Measurements from ENCODE around the gene PTPRD. TPM values are rescaled to one million over a fixed set of nuclear protein-coding genes. Genes with fewer than 3 reads are reported as not detected.

PTPRD gene
- total RNA-seq, 1 experiment from 2014 or later, result not detected

DNA sequence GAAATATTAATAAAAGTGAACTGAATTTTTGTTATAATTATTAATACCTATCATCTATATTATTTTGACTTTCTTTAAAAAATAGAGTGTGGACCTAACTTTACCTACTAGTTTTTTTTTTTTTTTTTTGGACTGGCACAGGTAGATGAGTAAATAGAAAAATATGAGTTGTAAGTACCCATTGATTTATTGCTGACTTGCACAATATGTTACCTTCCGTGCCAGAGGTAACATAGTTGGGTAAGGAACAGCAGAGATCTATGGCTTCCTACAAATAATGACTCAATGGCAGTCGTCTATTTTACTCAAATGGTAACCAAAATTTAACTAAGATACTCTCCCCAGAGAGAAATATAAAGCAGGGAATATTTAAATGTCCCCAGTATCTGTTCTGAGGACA is 1212.8 kb downstream of the PTPRD start:
- H3K27me3 ChIP-seq (replicated peaks; ENCODE audit: insufficient read depth, low read depth, low read length, poor library complexity), result no peaks in the 10 kb centered on the region
- DNase-seq (ENCODE audit: low spot score), result no peak
- H3K9me3 ChIP-seq (ENCODE audit: low read depth, low read length, poor library complexity, severe bottlenecking), result no peaks in the 10 kb centered on the region
- TF ChIP-seq, protein P1, sequence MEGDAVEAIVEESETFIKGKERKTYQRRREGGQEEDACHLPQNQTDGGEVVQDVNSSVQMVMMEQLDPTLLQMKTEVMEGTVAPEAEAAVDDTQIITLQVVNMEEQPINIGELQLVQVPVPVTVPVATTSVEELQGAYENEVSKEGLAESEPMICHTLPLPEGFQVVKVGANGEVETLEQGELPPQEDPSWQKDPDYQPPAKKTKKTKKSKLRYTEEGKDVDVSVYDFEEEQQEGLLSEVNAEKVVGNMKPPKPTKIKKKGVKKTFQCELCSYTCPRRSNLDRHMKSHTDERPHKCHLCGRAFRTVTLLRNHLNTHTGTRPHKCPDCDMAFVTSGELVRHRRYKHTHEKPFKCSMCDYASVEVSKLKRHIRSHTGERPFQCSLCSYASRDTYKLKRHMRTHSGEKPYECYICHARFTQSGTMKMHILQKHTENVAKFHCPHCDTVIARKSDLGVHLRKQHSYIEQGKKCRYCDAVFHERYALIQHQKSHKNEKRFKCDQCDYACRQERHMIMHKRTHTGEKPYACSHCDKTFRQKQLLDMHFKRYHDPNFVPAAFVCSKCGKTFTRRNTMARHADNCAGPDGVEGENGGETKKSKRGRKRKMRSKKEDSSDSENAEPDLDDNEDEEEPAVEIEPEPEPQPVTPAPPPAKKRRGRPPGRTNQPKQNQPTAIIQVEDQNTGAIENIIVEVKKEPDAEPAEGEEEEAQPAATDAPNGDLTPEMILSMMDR (conservative IDR thresholded peaks at IDR 0.05; ENCODE audit: low read depth, low read length), result no peak
- TF ChIP-seq EZH2 (IDR thresholded peaks at IDR 0.05; ENCODE audit: borderline replicate concordance, low read depth, low read length, poor library complexity, severe bottlenecking), result no peak
- ChIA-PET CTCF (no interaction called here), POLR2A (ENCODE audit: low non-redundant PET) (no interaction called here)
- no TSS peak for BruUV-seq (replicated peaks)
- no peaks in the 10 kb centered on the region for H3K4me1 ChIP-seq (ENCODE audit: insufficient read depth, low read length, poor library complexity, severe bottlenecking)
- intact Hi-C loops (cut with micrococcal nuclease; ENCODE audit: unreplicated experiment), result no loop called here
- H3K27ac ChIP-seq (ENCODE audit: low read depth, low read length, poor library complexity, severe bottlenecking), result no peak overlapping the region
- H3K4me3 ChIP-seq (ENCODE audit: low read depth, low read length, poor library complexity, severe bottlenecking), result no peak overlapping the region
- H3K36me3 ChIP-seq (ENCODE audit: insufficient read depth, low read length, poor library complexity, severe bottlenecking), result no peaks in the 10 kb centered on the region

DNA sequence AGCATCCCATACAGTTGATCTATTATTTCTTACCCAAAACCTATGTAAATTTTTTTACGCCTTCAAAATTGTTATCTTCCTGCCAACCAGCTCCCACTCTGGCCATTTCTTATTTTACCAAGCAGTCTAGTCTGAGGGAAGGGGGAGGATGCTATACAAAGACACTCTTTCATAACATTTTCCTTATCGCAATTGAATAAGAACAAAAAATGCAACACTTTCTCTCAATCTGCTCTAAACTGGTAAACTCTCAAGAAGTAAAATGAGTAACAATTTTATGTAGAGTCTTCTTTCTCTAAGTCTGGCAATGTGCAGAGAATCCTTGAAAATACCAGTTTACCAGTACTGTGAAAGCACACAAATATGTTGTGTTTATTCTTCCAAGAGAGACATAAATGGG is 1216.3 kb downstream of the PTPRD start:
- no peaks in the 10 kb centered on the region for H3K27me3 ChIP-seq (replicated peaks; ENCODE audit: insufficient read depth, low read depth, low read length, poor library complexity)
- intact Hi-C loops (cut with micrococcal nuclease; ENCODE audit: unreplicated experiment), result no loop called here
- CTCF ChIA-PET, result no interaction called here

DNA sequence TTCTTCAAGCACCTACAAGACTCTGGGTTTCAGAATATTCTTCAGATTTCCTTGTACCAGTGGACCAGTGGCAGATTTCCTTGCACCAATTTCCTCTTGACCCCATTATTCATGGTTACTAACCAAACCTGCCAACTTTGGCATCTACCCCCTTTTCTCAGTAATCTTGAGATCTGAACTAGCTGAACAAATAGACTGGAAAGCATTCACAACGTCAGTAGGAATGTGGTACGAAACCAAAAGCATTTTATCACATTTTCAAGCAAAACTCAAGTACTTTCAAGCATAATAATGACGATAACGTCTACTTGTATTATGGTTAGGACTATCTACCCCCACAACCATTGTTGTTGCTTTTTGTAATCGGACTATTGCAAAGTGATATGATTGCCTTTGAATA is 1217.3 kb downstream of the PTPRD start:
- TF ChIP-seq, protein P1 (conservative IDR thresholded peaks at IDR 0.05; ENCODE audit: low read depth, low read length), result no peak
- no peak for TF ChIP-seq EZH2 (IDR thresholded peaks at IDR 0.05; ENCODE audit: borderline replicate concordance, low read depth, low read length, poor library complexity, severe bottlenecking)
- no peaks in the 10 kb centered on the region for H3K27me3 ChIP-seq (replicated peaks; ENCODE audit: insufficient read depth, low read depth, low read length, poor library complexity)
- no peaks in the 10 kb centered on the region for H3K36me3 ChIP-seq (ENCODE audit: insufficient read depth, low read length, poor library complexity, severe bottlenecking)
- no peak for DNase-seq (ENCODE audit: low spot score)
- no TSS peak for BruUV-seq (replicated peaks)
- intact Hi-C loops (cut with micrococcal nuclease; ENCODE audit: unreplicated experiment), result no loop called here
- no peaks in the 10 kb centered on the region for H3K4me1 ChIP-seq (ENCODE audit: insufficient read depth, low read length, poor library complexity, severe bottlenecking)
- ChIA-PET POLR2A (ENCODE audit: low non-redundant PET) (no interaction called here), CTCF (no interaction called here)
- no peak overlapping the region for H3K4me3 ChIP-seq (ENCODE audit: low read depth, low read length, poor library complexity, severe bottlenecking)
- no peaks in the 10 kb centered on the region for H3K9me3 ChIP-seq (ENCODE audit: low read depth, low read length, poor library complexity, severe bottlenecking)
- H3K27ac ChIP-seq (ENCODE audit: low read depth, low read length, poor library complexity, severe bottlenecking), result no peak overlapping the region

More for the DNA sequence above, 1216.3 kb downstream of the PTPRD start:
- TF ChIP-seq EZH2 (IDR thresholded peaks at IDR 0.05; ENCODE audit: borderline replicate concordance, low read depth, low read length, poor library complexity, severe bottlenecking), result no peak
- TF ChIP-seq, protein P1 (conservative IDR thresholded peaks at IDR 0.05; ENCODE audit: low read depth, low read length), result no peak
- POLR2A ChIA-PET (ENCODE audit: low non-redundant PET), result no interaction called here
- H3K9me3 ChIP-seq (ENCODE audit: low read depth, low read length, poor library complexity, severe bottlenecking), result no peaks in the 10 kb centered on the region
- H3K27ac ChIP-seq (ENCODE audit: low read depth, low read length, poor library complexity, severe bottlenecking), result no peak overlapping the region
- no peak overlapping the region for H3K4me3 ChIP-seq (ENCODE audit: low read depth, low read length, poor library complexity, severe bottlenecking)
- H3K4me1 ChIP-seq (ENCODE audit: insufficient read depth, low read length, poor library complexity, severe bottlenecking), result no peaks in the 10 kb centered on the region
- BruUV-seq (replicated peaks), result no TSS peak
- no peak for DNase-seq (ENCODE audit: low spot score)
- no peaks in the 10 kb centered on the region for H3K36me3 ChIP-seq (ENCODE audit: insufficient read depth, low read length, poor library complexity, severe bottlenecking)
